ENCODE data around the gene NGRN. TPM values are rescaled to one million over a fixed set of nuclear protein-coding genes. Genes with fewer than 3 reads are reported as not detected.
A peak's percentile ranks its signal among the peaks of the same experiment; 100 is the strongest.

The NGRN gene
- total RNA-seq, 2 experiments from 2014 or later = 40.0 to 65.0 TPM

DNA sequence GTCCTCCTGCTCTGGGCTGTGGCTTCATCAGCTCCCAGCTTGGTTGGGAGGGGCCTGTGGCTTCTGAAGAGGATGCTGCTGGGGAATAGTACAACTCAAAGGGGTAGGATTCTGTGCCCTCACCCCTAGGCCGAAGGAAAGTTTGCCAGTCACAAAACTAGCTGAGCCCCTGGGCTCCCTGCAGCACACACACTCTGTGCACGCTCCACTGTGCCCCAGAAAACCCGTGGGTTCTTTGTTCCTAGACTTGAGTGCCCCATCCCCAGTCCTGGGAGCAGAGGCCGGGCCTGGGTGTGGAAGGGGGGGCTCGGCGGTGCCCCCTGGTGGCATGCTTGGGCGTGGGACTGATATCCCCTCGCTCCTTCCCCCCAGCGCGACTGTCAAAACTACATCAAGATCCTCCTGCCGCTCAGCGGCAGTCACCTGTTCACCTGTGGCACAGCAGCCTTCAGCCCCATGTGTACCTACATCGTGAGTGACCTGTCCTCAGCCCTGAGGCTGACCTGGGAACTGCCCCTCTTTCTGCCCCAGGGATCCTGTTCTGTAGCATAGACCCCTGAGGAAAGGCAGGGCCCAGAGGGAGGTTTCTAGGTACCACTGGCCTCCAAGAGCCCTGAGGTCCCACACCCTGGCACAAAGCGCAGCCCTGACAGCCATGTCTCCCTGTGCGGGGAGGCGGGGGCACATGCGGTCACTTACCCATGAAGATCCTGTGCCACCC lies 45.9 kb upstream of the NGRN start:
- peaks cover 5% of the 10 kb centered on the region for H3K4me1 ChIP-seq (ENCODE audit: insufficient read depth, low read length, poor library complexity, severe bottlenecking)
- H2AFZ ChIP-seq (ENCODE audit: low read length) = no peak overlapping the region
- DNase-seq (ENCODE audit: low spot score) = peak; percentile 69
- H3K79me2 ChIP-seq (ENCODE audit: insufficient read depth, low read depth, low read length) = no peaks in the 10 kb centered on the region
- no peak overlapping the region for H3K27ac ChIP-seq (ENCODE audit: low read depth, low read length, poor library complexity, severe bottlenecking)
- H3K9me2 ChIP-seq (ENCODE audit: insufficient read depth, low read length) = no peaks in the 10 kb centered on the region
- TF ChIP-seq, protein P1, sequence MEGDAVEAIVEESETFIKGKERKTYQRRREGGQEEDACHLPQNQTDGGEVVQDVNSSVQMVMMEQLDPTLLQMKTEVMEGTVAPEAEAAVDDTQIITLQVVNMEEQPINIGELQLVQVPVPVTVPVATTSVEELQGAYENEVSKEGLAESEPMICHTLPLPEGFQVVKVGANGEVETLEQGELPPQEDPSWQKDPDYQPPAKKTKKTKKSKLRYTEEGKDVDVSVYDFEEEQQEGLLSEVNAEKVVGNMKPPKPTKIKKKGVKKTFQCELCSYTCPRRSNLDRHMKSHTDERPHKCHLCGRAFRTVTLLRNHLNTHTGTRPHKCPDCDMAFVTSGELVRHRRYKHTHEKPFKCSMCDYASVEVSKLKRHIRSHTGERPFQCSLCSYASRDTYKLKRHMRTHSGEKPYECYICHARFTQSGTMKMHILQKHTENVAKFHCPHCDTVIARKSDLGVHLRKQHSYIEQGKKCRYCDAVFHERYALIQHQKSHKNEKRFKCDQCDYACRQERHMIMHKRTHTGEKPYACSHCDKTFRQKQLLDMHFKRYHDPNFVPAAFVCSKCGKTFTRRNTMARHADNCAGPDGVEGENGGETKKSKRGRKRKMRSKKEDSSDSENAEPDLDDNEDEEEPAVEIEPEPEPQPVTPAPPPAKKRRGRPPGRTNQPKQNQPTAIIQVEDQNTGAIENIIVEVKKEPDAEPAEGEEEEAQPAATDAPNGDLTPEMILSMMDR (conservative IDR thresholded peaks at IDR 0.05; ENCODE audit: low read length) = peak; percentile 88
- TF ChIP-seq EZH2phosphoT487 (IDR thresholded peaks at IDR 0.05; ENCODE audit: borderline replicate concordance, low read depth, low read length) = no peak
- intact Hi-C loops (cut with micrococcal nuclease; ENCODE audit: unreplicated experiment) = loop anchor here (1.0 kb wide), 2 partner anchors 57 to 76 kb away; no protein-coding TSS in a partner anchor
- no peaks in the 10 kb centered on the region for H4K20me1 ChIP-seq (ENCODE audit: insufficient read depth, low read length)
- H3K36me3 ChIP-seq (ENCODE audit: insufficient read depth, low read length) = peaks cover 14% of the 10 kb centered on the region; the same call in 1 of the 2 replicates
- no peaks in the 10 kb centered on the region for H3K9me3 ChIP-seq (ENCODE audit: low read length)
- POLR2A ChIA-PET = interaction anchor here (0.6 to 0.9 kb wide), 2 partner anchors 18 to 47 kb away, joined by 3 read pairs; partner anchors contain the start of gene SEMA4B
- no TSS peak for BruUV-seq (replicated peaks)
- H3K4me3 ChIP-seq (ENCODE audit: low read depth, low read length, poor library complexity, severe bottlenecking) = no peak overlapping the region
- CTCF ChIA-PET (ENCODE audit: unreplicated experiment) = interaction anchor here (1.1 kb wide), 1 partner anchor 28 kb away, joined by 3 read pairs; no protein-coding TSS in a partner anchor
- no peak overlapping the region for H3K4me2 ChIP-seq (ENCODE audit: low read length)

DNA sequence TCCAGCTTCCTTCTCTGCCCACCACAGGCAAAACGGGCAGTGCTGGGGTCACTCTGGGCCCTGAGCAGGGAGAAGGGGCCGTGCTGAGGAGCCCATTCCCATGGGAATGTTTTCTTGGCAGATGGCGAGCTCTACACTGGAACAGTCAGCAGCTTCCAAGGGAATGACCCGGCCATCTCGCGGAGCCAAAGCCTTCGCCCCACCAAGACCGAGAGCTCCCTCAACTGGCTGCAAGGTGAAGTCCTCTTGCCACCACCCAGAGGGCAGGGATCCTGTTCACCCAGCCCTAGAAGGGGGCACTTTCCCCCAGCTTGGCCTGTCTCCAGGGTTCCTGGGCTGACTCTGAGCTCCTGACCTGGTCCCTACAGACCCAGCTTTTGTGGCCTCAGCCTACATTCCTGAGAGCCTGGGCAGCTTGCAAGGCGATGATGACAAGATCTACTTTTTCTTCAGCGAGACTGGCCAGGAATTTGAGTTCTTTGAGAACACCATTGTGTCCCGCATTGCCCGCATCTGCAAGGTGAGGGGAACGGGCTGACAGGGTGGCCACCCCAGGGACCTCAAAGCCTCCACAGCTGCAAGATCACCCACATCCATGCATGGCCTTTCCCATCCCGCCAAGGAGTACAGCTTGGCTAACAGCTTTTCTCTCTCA lies 44.1 kb upstream of the NGRN start:
- Histone ChIP-seq H3K36me3 (ENCODE audit: insufficient read depth, low read length) (peaks cover 28% of the 10 kb centered on the region; the same call in 1 of the 2 replicates), H3K4me3 (ENCODE audit: low read depth, low read length, poor library complexity, severe bottlenecking) (no peak overlapping the region), H3K4me1 (ENCODE audit: insufficient read depth, low read length, poor library complexity, severe bottlenecking) (peaks cover 5% of the 10 kb centered on the region), H3K9me2 (ENCODE audit: insufficient read depth, low read length) (no peaks in the 10 kb centered on the region), H2AFZ (ENCODE audit: low read length) (no peak overlapping the region), H3K79me2 (ENCODE audit: insufficient read depth, low read depth, low read length) (no peaks in the 10 kb centered on the region), H3K27ac (ENCODE audit: low read depth, low read length, poor library complexity, severe bottlenecking) (no peak overlapping the region), H3K9me3 (ENCODE audit: low read length) (no peaks in the 10 kb centered on the region), H4K20me1 (ENCODE audit: insufficient read depth, low read length) (no peaks in the 10 kb centered on the region), H3K4me2 (ENCODE audit: low read length) (no peak overlapping the region)
- ChIA-PET POLR2A (interaction anchor here (0.7 to 1.2 kb wide), 4 partner anchors 11 to 411 kb away, joined by 3 to 4 read pairs (median 4); partner anchors contain the start of genes CIB1, GDPGP1 and SEMA4B), CTCF (ENCODE audit: unreplicated experiment) (interaction anchor here (1.1 to 1.2 kb wide), 3 partner anchors 10 to 60 kb away, joined by 4 to 8 read pairs (median 4); no protein-coding TSS in a partner anchor)
- no TSS peak for BruUV-seq (replicated peaks)
- TF ChIP-seq, protein P1 (conservative IDR thresholded peaks at IDR 0.05; ENCODE audit: low read length) = peak; percentile 77
- no peak for TF ChIP-seq EZH2phosphoT487 (IDR thresholded peaks at IDR 0.05; ENCODE audit: borderline replicate concordance, low read depth, low read length)
- intact Hi-C loops (cut with micrococcal nuclease; ENCODE audit: unreplicated experiment) = no loop called here
- peak; percentile 52 for DNase-seq (ENCODE audit: low spot score)

All from OCI-LY7 (cell line).